Posterior vena cava (tissue), 2 donors: ENCODE measurements around the gene BGLAP. TPM values are rescaled to one million over a fixed set of nuclear protein-coding genes. Genes with fewer than 3 reads are reported as not detected.
A peak's percentile ranks its signal among the peaks of the same experiment; 100 is the strongest.

Experiments used
- DNase-seq: peaks from one replicate; pipeline ENCODE4 v3.0.0-alpha.2; 2020; ENCODE audit warnings: low spot score
- intact Hi-C, 2 donors: fragments of 100-400 bp; cut with DNase I; formaldehyde crosslinking; loops; one replicate each; pipeline versions ENCODE4 v1.14.1 to v1.14.2; 2022 to 2023
- total RNA-seq, 2 donors: library from RNA; stranded (reverse); fragmentation: NEBNext Ultra II Directional; extraction: Animal tissue kit (Norgen Biotek cat#: 25700); gene quantifications; one replicate each; pipeline ENCODE4 v1.2.1, GENCODE V29; 2021
- donor health status: DM: yes; HTN: yes; CAD: no.
- donor health status: DM: yes; HTN: yes; CAD: no.

Gene BGLAP
- total RNA-seq, 2 donors from 2014 or later = 0.71 TPM; not detected in 1

DNA sequence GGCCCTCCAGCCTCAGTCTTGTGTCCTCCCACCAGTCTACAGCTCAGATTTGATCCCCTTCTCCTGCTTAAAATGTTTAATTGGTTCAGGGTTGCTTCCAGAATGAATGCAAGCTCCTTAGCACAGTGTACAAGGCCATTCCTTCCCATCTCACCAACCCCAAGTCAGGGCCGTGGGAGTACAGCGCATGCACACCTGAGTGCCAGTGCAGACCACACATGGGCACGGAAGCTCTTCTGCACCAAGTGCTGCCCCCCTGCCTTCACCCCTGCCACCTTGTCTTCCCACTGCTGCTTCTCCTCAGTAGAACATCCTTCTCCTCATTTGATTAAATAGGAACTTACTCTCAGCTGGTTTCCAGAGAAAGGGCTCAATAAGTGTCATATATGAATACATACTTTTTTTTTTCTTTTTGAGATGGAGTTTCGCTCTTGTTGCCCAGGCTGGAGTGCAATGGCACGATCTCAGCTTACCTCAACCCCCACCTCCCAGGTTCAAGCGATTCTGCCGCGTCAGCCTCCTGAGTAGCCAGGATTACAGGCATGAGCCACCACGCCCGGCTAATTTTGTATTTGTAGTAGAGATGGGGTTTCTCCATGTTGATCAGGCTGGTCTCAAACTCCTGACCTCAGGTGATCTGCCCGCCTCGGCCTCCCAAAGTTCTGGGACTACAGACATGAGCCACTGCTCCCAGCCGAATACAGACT, 19.8 kb upstream of the BGLAP start:
- intact Hi-C loops = loop anchor here (5.0 kb wide), 3 partner anchors 70 to 130 kb away; partner anchors contain the start of gene SEMA4A (in 1 of the 2)
- DNase-seq = peak; percentile 28

DNA sequence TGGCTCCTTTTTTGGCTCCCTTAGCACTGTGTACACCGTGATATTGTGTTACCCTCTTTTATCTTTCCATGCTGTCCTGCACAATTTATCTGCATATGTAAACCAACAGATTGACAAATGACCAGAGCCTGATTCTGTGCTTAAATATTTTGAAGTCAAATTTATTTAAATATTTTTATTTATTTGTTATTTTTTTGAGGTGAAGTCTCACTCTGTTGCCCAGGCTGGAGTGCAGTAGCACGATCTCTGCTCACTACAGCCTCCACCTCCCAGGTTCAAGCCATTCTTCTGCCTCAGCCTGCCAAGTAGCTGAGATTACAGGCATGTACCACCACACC, 16.3 kb upstream of the BGLAP start:
- DNase-seq = no peak
- intact Hi-C loops = loop anchor here in 1 of 2 donors (5.0 kb wide), 1 partner anchor 133 kb away; no protein-coding TSS in a partner anchor

DNA sequence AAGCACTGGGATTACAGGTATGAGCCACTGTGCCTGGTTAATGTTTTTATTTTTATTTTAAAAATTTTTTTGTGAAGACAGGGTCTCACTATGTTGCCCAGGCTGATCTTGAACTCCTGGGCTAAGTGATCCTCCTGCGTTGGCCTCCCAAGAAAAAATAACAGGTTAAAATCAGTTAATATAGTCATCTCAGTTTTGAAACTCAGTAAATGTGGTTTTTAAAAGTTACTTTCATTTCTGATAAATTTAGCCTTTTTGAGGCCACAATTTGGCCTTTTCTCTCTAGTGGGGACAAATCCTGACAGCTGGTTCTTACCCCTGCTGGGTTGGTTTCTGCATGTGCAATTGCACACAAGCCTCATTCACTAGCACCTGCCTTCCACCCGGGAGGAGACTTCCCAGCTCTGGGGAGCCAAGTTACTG, 15.9 kb upstream of the BGLAP start:
- intact Hi-C loops = loop anchor here in 1 of 2 donors (5.0 kb wide), 1 partner anchor 134 kb away; no protein-coding TSS in a partner anchor
- DNase-seq = no peak

DNA sequence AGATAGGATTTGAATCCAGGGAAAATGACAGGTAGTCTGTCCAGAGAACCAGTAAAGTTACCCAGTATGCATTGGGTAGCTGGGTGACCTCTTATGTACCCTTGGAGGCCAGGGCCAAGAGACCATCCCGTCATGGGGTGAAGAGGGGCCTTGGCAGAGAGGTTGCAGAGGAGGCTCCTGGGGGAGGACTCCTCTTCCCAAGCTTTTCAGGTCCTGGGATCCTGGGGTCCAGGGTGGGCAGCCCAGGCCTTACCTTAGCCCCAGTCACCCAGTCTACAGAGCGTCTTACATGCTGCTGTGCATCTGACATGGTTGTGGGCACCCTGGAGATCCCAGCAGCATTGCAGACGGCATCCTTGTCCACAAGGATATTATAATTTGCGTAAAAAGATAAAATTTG, 15.2 kb upstream of the BGLAP start:
- DNase-seq = no peak
- intact Hi-C loops = loop anchor here in 1 of 2 donors (5.0 kb wide), 1 partner anchor 134 kb away; no protein-coding TSS in a partner anchor

DNA sequence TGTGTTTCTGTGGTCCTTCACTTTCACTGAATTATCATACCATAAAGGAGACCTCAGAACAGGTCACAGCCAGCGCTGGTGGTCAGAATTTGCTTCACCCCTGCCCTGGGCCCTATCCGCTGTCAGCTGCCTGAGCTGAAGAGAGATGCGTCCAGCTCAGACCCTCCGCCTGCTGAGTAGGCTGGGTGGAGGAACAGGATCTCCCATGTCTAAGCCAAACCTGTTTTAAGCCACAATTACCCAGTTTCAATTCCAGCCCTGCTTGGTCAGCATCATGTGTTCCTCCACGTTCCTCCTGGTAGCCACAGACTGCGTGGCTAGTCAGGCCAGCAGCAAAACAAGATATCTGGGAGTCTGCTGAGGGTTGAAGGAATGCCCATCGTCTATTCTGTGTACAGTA, 13.5 kb upstream of the BGLAP start:
- no peak for DNase-seq
- intact Hi-C loops = loop anchor here in 1 of 2 donors (5.0 kb wide), 1 partner anchor 136 kb away; no protein-coding TSS in a partner anchor

DNA sequence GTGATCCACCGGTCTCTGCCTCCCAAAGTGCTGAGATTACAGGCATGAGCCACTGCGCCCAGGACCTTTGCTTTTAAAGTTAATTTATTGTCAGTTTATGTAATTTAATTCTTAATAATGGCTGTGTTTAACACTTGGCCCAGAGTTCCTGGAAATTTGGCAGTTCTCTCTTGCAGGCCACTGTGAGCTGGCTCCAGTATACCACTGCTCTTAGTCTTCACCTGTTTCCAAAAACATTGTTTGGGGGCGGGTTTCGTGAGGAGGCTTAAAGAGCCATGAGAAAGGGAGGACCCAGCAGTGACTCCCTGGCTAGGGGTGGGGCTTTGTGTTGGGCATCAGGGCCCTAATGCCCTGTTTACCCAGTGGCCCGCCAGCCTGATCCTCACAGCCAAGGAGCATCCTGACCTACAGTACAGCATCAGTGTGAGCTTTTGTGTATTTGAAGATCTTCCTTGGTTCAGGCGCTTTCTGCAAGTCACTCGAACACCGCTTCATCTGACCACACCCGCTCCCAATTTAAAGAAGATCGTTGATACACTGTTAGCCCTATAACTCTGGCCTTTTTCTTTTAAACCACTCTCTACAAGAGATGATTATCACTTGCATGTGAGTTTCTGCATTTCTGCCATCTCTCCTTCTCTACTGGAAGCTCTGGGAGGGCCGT, 12.0 kb upstream of the BGLAP start:
- DNase-seq = no peak
- intact Hi-C loops = loop anchor here in 1 of 2 donors (5.0 kb wide), 1 partner anchor 138 kb away; no protein-coding TSS in a partner anchor

DNA sequence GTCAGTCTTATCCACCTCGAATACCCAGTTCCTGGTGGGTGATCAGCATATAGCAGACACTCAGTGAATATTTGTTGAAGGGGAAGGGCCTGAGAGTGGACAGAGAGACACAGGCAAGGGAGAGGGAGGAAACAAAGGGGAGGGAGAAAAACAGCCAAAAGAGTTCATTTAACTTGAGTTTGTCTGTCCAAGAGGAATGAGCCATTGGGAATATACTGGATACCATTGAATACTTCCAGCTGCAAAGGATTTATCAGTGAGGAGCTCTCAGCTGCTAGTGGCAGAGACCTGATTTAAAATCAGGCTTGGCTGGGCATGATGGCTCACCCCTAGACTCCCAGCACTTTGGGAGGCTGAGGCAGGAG, 11.5 kb upstream of the BGLAP start:
- intact Hi-C loops = no loop called here
- DNase-seq = no peak

DNA sequence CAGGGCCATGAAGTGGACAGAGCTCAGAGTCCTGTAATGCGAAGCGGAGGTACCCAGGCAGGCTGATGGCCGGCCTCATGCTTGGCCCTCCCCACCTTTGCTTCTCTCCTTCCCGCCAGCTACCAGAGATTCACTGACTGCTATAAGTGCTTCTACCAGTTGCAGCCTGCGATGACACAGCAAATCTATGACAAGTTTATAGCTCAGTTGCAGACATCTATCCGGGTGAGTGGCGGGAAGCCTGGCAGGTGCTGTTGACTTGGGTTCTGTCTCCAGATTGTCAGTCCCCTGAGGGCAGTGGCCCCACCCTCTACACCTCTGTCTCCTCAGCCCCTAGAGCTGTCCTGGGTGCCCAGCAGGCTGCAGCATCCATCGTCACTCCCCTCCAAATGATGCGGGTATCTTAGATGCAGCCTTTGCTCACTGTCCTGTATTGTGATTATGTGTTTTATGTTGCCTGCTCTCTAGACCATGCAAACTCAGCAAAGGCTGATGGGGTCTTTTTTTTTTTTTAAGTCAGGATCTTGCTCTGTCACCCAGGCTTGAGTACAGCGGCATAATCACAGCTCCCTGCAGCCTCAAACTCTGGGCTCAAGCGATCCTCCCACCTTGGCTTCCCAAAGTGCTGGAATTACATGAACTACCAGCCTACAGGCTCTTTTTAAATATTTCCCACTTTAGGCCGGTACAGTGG, 9.6 kb upstream of the BGLAP start:
- DNase-seq = no peak
- intact Hi-C loops = no loop called here

DNA sequence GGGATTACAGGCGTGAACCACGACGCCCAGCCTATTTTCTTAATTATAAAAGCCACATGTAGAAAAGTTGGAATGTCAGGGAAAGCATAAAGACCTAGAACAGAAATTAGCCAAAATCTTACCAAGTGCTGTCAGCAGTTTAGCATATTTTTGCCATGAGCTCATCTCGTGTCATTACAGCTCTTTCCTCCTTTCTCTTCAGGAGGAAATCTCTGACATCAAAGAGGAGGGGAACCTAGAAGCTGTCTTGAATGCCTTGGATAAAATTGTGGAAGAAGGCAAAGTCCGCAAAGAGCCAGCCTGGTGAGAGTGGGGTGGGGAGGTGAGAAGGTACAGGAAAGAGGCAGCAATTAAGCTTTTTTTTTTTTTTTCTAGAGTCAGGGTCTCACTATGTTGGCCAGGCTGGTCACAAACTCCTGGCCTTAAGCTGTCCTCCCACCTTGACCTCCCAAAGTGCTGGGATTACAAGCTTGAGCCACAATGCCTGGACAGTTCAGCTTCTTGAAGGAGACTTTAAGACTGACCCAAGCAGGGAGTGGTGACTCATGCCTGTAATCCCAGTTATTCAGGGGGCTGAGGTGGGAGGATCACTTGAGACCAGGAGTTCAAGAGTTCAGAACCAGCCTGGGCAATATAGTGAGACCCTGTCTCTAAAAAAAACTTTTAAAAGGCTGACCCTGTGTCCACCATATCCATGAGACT, 8.4 kb upstream of the BGLAP start:
- intact Hi-C loops = no loop called here
- DNase-seq = no peak

DNA sequence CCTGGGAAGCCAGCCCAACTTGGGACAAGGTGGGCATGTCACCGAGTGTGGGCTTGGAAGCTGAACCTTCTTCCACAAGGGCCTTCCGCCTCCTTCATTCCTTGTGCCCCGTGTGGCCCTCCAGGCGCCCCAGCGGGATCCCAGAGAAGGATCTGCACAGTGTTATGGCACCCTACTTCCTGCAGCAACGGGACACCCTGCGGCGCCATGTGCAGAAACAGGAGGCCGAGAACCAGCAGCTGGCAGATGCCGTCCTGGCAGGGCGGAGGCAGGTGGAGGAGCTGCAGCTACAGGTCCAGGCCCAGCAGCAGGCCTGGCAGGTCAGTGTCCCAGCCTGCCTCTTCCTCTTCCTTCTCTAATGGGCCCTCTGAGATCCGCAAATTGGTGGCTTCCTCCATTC, 5.8 kb upstream of the BGLAP start:
- no peak for DNase-seq
- intact Hi-C loops = no loop called here

DNA sequence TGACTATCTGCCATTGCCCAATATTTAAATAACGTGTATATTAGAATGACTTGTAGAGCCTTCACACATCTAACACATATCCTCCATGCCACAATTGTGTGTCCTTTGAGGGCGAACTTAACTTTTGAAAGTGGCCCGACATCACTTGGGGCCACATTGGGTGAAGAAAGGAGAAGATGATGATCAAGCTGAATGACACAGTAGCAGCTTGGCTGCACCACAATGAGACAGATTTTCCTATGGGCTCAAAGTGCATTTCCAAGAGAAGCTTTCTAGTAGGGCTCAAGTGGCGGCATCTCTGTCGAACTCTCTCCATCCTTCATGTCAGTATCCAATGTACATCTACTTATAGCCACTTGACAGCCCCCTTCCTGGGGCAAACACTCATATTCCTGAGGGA, 3.7 kb upstream of the BGLAP start:
- intact Hi-C loops = no loop called here
- no peak for DNase-seq

DNA sequence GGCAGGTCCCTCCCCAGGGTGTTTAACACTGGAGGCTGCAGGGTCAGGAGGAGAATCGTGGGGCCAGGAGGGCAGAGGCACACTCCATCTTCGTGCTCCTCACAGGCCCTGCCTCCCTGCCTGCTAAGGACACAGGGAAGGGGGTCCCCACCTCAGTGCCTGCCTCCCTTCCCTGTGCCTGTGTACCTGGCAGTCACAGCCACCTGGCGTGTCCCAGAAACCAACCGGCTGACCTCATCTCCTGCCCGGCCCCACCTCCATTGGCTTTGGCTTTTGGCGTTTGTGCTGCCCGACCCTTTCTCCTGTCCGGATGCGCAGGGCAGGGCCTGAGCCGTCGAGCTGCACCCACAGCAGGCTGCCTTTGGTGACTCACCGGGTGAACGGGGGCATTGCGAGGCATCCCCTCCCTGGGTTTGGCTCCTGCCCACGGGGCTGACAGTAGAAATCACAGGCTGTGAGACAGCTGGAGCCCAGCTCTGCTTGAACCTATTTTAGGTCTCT, 623 bp upstream of the BGLAP start:
- intact Hi-C loops = no loop called here
- no peak for DNase-seq

DNA sequence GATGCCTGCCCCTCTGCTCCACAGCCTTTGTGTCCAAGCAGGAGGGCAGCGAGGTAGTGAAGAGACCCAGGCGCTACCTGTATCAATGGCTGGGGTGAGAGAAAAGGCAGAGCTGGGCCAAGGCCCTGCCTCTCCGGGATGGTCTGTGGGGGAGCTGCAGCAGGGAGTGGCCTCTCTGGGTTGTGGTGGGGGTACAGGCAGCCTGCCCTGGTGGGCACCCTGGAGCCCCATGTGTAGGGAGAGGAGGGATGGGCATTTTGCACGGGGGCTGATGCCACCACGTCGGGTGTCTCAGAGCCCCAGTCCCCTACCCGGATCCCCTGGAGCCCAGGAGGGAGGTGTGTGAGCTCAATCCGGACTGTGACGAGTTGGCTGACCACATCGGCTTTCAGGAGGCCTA, 754 bp downstream of the BGLAP start:
- intact Hi-C loops = no loop called here
- DNase-seq = no peak

DNA sequence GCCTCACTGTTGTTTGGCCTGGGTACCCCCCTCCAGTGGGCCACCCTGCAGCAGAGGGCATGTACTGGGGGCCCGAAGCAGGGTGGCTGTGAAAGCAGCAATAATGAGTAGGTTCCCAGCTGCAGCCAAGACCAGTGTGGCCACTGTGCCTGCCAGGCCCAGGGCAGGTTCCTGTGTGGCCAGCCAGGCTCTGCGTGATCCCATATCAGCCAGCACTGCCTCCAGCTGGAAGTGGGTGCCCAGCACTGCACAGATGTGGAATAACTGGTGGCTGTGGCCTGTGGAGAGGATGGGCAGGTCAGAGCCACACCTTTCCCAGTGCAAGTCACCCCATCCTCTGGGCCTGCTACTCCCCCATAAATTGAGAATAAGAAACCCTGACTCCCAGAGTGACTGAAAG, 2.1 kb downstream of the BGLAP start:
- DNase-seq = no peak

DNA sequence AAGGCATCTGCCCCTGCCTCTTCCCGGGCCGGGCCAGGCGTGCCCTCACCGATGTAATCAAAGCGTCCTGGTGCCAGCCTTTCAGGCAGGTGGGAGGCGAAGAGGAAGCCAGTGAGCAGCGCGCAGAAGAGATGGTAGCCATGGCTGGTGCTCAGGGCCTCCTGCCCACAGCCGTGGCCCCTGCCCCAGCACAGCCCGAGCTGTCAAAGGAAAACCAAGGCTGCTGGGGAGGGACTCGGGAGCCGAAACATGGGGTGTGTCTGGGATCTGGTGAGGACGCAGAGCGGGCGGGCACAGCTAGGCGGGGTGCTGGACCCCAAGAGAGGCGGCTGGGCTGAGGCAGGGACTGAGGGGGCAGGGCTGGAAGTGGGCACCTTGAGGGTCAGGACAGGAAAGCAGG, 2.7 kb downstream of the BGLAP start:
- DNase-seq = no peak
- intact Hi-C loops = no loop called here

More for the DNA sequence above, 2.1 kb downstream of the BGLAP start:
- intact Hi-C loops = no loop called here

DNA sequence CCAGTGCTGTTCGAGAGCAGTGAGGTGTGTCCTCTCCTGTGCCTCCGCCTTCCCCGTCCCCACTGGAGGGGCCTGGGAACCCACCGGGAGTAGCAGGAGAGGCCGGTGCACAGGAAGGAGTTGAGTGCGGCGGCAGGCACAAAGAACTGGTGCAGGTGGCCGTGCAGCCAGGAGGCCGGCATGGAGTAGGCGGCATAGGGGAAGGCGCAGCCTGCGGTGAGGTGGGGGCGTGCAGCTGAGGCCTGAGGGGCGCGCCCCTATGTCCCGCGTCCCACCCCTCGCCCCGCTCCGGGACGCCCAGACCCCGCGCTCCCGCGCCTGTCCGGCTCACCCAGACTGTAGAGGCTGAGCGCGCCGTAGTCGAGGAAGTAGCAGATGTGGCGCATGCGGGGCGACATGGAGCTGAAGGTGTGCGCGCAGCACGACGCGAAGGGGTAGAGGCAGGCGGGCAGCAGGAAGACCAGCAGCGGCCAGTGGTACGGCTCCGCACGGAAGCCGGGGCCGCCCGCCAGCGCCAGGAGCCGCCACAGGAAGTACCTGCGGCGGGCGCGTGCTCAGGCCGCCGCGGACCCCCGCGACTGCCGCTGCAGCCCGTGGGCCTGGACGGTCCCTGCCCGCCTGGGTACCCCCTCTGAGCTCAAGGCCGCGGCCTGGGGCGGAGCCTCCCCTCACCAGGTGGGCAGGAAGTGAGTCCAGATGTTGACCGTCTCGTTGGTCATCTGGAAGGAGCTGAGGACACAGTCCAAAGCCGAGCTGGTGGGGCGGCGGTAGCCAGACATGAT, 3.7 kb downstream of the BGLAP start:
- intact Hi-C loops = no loop called here
- no peak for DNase-seq

DNA sequence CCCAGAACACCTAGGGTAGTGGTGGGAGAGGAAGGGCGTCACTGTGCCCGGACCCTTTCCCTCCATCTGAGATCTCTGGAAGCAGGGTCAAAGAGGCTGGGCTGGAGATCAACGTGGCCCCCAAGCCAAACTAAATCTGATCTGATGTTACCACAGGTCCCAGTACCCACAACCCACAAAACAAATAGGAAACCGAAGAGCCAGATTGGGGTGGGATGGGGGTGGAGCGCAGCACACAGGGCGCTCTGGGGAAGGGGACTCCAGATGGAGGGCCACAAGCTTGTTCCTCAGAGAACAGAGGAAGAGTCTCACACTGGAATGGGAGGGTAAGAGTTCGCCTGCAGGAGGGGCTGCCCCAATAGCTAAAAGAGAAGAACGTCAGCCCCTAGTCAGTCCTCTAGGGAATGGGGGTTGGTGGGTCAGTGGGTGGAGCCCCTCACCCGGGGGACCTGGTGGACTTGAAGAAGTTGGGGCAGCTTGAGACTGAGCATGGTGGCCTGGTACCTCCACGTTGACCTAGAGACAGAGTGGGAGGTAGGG, 4.3 kb downstream of the BGLAP start:
- DNase-seq = no peak
- intact Hi-C loops = no loop called here

DNA sequence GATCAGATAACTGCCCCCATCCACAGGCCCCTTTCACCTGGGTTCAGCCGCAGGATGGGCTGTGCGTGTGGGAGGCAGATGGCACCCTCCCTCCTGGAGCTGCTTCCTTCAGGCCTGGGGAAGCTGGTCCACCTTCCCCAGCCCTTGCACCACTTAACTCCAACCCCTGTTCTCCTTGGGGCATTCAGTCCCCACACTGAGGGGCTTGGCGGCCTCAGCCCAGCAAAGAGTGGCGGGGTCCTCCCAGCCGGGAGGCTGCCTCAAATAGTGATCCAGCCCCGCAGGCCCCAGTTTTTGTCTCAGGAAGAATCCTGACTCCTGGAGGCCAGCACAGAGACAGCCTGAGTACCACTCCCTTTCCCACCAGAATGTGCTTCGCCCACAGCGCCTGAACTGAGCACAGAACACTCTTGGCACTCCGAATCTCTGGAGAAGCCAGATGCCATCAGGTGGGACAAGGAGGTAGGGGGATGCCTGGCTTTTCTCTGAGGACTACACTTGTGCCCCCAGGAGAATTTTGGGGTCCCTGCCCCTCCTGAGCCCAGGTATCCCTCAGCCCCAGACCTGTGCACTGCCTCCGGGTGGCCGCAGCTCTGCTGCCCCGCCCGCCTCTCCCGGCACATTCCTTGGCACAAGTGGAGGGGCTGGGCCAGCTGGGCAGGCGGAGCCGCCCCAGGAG, 4.9 kb downstream of the BGLAP start:
- DNase-seq = peak; percentile 86

More for the DNA sequence above, 4.9 kb downstream of the BGLAP start:
- intact Hi-C loops = no loop called here
